Measurements from ENCODE around the gene LAMB1.

- no peak for TF ChIP-seq CTCF (IDR thresholded peaks at IDR 0.05; ENCODE audit: insufficient read depth, low read length, poor library complexity, severe bottlenecking)
- TF ChIP-seq EZH2phosphoT487 (conservative IDR thresholded peaks at IDR 0.05; ENCODE audit: low read length): no peak
Measured at GRCh38 chr7:108003599-108003935, 606 bp upstream of the LAMB1 start.
